GM12875 (cell line): ENCODE results near the gene SEMA3E.

ENCODE experiments used
- H3K4me3 ChIP-seq: one replicate; pipeline ENCODE4 v1.5.1; 2011; ENCODE audit warnings: low read depth, low read length, control low read depth
- CTCF ChIP-seq: IDR thresholded peaks from 2 replicates; pipeline ENCODE4 v1.5.1; 2011; ENCODE audit warnings: low read depth, mild to moderate bottlenecking, control low read depth, inconsistent platforms, low read length, moderate library complexity, borderline replicate concordance; ENCODE audit not compliant: insufficient read depth

SEMA3E gene

GRCh38 chr7:83486957-83487356 lies 162.0 kb downstream of the SEMA3E start:
- H3K4me3 ChIP-seq: no peak overlapping the region
- TF ChIP-seq CTCF: no peak

- no peak for TF ChIP-seq CTCF
- H3K4me3 ChIP-seq: no peak overlapping the region
These were observed 162.4 kb downstream of the SEMA3E start for GRCh38 chr7:83486536-83486935.

GRCh38 chr7:83484826-83485225 lies 164.1 kb downstream of the SEMA3E start:
- no peak overlapping the region for H3K4me3 ChIP-seq
- TF ChIP-seq CTCF: no peak

GRCh38 chr7:83484266-83484665 lies 164.7 kb downstream of the SEMA3E start:
- no peak overlapping the region for H3K4me3 ChIP-seq
- TF ChIP-seq CTCF: no peak

GRCh38 chr7:83478616-83479015 lies 170.3 kb downstream of the SEMA3E start:
- H3K4me3 ChIP-seq: no peak overlapping the region
- TF ChIP-seq CTCF: no peak

- H3K4me3 ChIP-seq: no peak overlapping the region
- TF ChIP-seq CTCF: no peak
These were observed 172.4 kb downstream of the SEMA3E start for GRCh38 chr7:83476511-83477050.

- no peak for TF ChIP-seq CTCF
- no peak overlapping the region for H3K4me3 ChIP-seq
These were observed 173.5 kb downstream of the SEMA3E start for GRCh38 chr7:83475420-83475819.
